ENCODE results near the gene COG5. TPM values are rescaled to one million over a fixed set of nuclear protein-coding genes. Genes with fewer than 3 reads are reported as not detected.

COG5 gene
- total RNA-seq, 2 experiments from 2014 or later: 29.2 to 30.7 TPM

DNA sequence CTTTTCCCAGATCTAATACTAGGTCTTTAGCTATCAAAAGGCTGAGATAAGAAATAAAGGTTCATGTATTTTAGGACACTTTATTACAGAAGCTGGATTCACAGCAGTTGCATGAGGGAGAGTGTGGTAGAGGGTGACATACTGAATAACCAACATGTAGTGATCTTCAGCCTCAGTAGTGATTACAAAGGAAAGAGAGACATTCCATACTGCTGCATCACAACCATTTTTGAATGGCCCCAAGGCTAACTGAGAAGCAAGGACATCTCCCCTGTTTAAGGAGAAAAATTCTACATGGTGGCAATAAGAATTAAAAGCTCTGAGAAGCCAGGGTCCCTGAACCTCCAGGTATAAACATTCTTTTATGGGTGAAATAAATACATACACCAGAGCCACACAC lies 35.3 kb downstream of the COG5 start:
- ChIA-PET CTCF (no interaction called here), POLR2A (no interaction called here)
- H3K36me3 Mint-ChIP-seq (ENCODE audit: low read depth): peaks cover 27% of the 10 kb centered on the region
- H3K27ac Mint-ChIP-seq: no peak overlapping the region
- DNase-seq: no peak
- H3K9me3 Mint-ChIP-seq: no peaks in the 10 kb centered on the region
- peaks cover 2% of the 10 kb centered on the region for H3K4me1 Mint-ChIP-seq
- H3K4me3 Mint-ChIP-seq: no peak overlapping the region
- H3K27me3 Mint-ChIP-seq: no peaks in the 10 kb centered on the region

DNA sequence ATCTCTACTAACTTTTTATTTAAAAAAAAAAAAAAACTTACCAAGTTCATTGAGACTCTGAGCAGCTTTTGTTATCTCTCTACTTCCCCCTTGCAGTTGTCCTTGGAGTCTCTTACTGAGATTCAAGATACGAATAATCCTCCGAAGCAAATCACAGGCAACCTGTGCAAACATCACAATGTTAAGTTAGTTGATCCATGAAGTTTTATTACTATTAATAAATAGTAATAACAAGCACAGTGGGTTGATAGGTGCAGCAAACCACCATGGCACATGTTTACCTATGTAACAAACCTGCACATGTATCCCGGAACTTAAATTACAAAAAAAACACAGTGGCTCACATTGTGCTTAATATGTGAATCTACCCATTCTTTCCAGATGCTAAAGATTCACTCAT lies 36.5 kb downstream of the COG5 start:
- H3K36me3 Mint-ChIP-seq (ENCODE audit: low read depth): peaks cover 23% of the 10 kb centered on the region

DNA sequence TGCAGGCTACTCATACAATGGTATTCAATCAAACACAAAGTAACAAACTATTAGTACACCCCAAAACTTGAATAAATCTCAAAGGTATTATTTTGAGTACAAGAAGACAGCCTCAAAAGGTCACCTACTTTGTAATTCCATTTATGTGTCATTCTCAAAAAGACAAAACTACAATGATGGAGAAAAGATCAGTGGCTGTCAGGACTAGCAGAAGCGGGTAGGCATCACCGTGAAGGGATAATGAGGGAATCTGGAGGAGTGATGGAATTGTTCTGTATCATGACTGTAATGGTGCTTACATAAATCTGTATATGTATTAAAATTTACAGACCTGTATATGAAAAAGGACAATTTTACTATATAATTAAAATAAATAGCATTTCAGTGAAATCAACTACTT lies 37.0 kb downstream of the COG5 start:
- no peak overlapping the region for H3K4me3 Mint-ChIP-seq
- DNase-seq: no peak
- no peaks in the 10 kb centered on the region for H3K4me1 Mint-ChIP-seq
- no peak overlapping the region for H3K27ac Mint-ChIP-seq
- no peaks in the 10 kb centered on the region for H3K27me3 Mint-ChIP-seq
- POLR2A ChIA-PET: no interaction called here
- peaks cover 3% of the 10 kb centered on the region for H3K9me3 Mint-ChIP-seq
- CTCF ChIA-PET: no interaction called here
- H3K36me3 Mint-ChIP-seq (ENCODE audit: low read depth): peaks cover 27% of the 10 kb centered on the region

More for the DNA sequence above, 36.5 kb downstream of the COG5 start:
- ChIA-PET POLR2A (no interaction called here), CTCF (interaction anchor here (0.6 kb wide), 1 partner anchor 368 kb away, joined by 3 read pairs; no protein-coding TSS in a partner anchor)
- Mint-ChIP-seq H3K9me3 (no peaks in the 10 kb centered on the region), H3K4me3 (no peak overlapping the region), H3K4me1 (no peaks in the 10 kb centered on the region), H3K27ac (no peak overlapping the region), H3K27me3 (no peaks in the 10 kb centered on the region)
- DNase-seq: no peak

DNA sequence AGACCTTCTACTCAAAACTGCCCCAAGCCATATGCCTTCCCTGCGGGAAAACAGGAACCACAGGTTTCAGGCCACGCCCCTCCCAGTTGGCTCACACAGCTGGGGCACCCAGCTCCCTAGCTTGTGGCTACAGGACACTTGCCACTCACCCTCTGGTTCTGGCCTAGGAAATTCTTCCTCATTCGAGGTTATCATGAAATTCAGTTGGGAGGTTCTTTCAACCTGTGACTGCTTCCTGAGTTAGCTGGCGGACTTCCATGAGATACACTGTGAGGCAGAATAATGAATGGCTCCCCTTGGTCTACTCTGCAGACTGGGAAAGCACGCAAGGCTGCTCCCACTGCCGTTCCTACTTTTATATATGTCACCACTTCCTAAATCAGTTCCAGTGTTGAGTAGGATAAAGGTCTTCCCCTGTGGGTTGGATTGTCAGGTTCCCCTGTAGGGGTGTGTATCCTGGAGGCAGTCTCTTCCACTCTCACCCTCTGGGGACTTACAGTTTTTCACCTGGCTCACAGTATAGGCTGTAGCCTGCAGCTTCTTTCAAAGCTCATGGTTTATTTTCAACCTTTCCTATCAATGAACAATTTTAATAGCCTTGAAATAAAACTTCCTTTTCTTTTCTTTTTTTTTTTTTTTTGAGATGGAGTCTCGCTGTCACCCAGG lies 56.9 kb downstream of the COG5 start:
- ChIA-PET CTCF (interaction anchor here (0.6 to 1.1 kb wide), 3 partner anchors 9 to 110 kb away, joined by 3 to 7 read pairs (median 5); no protein-coding TSS in a partner anchor), POLR2A (no interaction called here)
- peaks cover 9% of the 10 kb centered on the region for H3K4me1 Mint-ChIP-seq

DNA sequence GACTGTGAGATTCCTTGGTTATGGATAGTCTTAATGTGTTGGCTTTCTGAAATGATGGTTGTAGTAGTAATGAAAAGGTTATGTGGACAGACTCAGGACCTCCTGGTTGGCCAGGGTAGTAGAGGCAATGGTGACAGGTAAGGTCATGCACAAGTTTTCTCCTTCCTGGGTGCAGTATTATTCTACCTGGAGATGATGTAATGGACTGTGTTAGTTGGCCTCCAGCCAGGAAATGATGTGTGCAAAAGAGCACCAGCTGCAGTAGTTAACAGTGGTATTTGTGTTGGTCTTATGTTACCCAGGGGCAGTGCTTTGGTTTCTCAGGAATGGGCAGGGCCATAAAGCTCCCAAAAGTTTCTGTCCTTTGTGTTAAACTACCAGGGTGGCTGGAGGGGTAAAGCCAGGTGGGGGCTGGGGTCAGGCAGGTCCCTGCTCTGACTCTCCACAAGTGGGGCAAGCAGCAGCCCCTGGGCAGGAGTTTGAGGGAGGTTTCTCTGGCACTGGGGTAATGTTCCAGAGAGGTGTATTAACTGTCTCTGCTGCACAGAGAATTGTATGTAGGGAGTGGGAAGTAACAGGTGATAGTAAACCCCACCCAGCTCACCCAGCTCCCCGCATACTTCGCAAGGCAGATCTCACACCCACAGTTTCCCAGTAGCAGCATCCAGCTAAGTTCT lies 57.6 kb downstream of the COG5 start:
- Mint-ChIP-seq H3K9me3 (no peaks in the 10 kb centered on the region), H3K27ac (no peak overlapping the region), H3K36me3 (ENCODE audit: low read depth) (peaks cover 13% of the 10 kb centered on the region), H3K4me1 (peaks cover 9% of the 10 kb centered on the region), H3K27me3 (no peaks in the 10 kb centered on the region), H3K4me3 (no peak overlapping the region)
- POLR2A ChIA-PET: no interaction called here
- CTCF ChIA-PET: interaction anchor here (1.1 to 1.2 kb wide), 3 partner anchors 11 to 396 kb away, joined by 3 to 5 read pairs (median 3); no protein-coding TSS in a partner anchor
- DNase-seq: no peak

More for the DNA sequence above, 56.9 kb downstream of the COG5 start:
- DNase-seq: no peak
- Mint-ChIP-seq H3K36me3 (ENCODE audit: low read depth) (peaks cover 13% of the 10 kb centered on the region), H3K27me3 (no peaks in the 10 kb centered on the region), H3K9me3 (no peaks in the 10 kb centered on the region), H3K4me3 (no peak overlapping the region), H3K27ac (no peak overlapping the region)

DNA sequence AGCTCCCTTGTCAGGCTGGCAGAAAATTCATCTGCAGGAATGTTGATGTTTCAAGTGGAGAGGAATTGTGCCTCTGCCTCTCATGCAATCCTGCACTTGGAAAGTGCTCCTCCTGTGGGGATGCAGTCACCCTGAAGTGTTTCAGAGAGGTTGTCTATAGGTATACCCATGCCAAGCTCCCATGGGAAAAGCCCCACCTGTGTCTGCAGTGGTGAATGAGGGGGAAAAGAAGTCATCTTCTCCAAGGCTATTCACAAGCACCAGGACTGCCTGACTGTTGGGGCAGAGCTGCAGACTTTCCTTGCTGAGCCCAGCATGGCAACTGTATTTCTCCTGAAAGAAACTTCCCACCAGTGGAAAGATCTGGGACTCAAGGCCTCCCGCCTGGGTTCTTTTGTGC lies 58.4 kb downstream of the COG5 start:
- ChIA-PET POLR2A (no interaction called here), CTCF (interaction anchor here (0.8 to 1.2 kb wide), 4 partner anchors 10 to 396 kb away, joined by 3 to 5 read pairs (median 3); no protein-coding TSS in a partner anchor)
- Mint-ChIP-seq H3K4me3 (no peak overlapping the region), H3K36me3 (ENCODE audit: low read depth) (peaks cover 9% of the 10 kb centered on the region), H3K27me3 (no peaks in the 10 kb centered on the region), H3K9me3 (no peaks in the 10 kb centered on the region), H3K27ac (no peak overlapping the region), H3K4me1 (peaks cover 9% of the 10 kb centered on the region)
- DNase-seq: no peak

DNA sequence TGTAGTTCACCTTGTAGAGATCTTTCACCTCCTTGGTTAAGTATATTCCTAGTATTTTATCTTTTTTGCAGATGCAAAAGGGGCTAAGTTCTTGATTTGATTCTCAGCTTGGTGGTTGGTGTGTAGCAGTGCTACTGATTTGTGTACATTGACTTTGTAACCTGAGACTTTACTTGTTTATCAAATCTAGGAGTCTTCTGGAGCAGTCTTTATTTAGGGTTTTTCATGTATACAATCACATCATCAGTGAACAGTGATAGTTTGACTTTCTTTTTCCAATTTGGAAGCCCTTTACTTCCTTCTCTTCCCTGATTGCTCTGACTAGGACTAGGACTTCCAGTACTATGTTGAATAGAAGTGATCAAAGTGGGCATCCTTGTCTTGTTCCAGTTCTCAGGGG lies 60.0 kb downstream of the COG5 start:
- Mint-ChIP-seq H3K27me3 (no peaks in the 10 kb centered on the region), H3K4me1 (peaks cover 9% of the 10 kb centered on the region), H3K36me3 (ENCODE audit: low read depth) (peaks cover 7% of the 10 kb centered on the region), H3K4me3 (no peak overlapping the region), H3K27ac (no peak overlapping the region), H3K9me3 (no peaks in the 10 kb centered on the region)
- CTCF ChIA-PET: no interaction called here
- POLR2A ChIA-PET: no interaction called here
- no peak for DNase-seq

DNA sequence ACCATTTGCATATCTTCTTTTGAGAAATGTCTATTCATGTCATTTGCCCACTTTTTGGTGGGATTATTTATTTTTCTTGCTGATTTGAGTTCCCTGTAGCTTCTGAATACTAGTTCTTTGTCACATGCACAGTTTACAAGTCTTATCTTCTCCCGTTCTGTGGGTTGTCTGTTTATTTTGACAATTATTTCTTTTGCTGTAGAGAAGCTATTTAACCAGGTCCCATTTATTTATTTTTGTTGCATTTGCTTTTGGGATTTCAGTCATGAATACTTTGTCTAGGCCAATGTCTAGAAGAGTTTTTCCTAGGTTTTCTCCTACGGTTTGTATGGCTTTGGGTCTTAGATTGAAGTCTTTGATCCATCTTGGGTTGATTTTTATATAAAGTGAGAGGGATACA lies 60.9 kb downstream of the COG5 start:
- no peak overlapping the region for H3K4me3 Mint-ChIP-seq
- ChIA-PET POLR2A (no interaction called here), CTCF (interaction anchor here (0.7 to 1.3 kb wide), 2 partner anchors 38 to 40 kb away, joined by 3 read pairs; no protein-coding TSS in a partner anchor)
- no peaks in the 10 kb centered on the region for H3K27me3 Mint-ChIP-seq
- DNase-seq: no peak
- H3K4me1 Mint-ChIP-seq: peaks cover 9% of the 10 kb centered on the region
- H3K36me3 Mint-ChIP-seq (ENCODE audit: low read depth): peaks cover 6% of the 10 kb centered on the region
- no peak overlapping the region for H3K27ac Mint-ChIP-seq
- H3K9me3 Mint-ChIP-seq: no peaks in the 10 kb centered on the region

DNA sequence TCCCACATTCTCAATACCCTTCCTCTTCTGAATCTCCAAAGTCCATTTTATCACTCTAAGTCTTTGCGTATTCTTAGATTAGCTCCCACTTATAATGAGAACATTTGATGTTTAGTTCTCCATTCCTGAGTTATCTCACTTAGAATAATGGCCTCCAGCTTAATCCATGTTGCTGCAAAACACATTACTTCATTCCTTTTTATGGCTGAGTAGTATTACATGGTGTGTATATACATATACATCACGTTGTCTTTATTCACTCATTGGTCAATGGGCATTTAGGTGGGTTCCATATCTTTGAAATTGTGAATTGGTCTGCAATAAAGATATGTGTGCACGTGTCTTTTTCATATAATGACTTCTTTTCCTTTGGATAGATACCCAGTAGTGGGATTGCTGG lies 61.6 kb downstream of the COG5 start:
- ChIA-PET POLR2A (no interaction called here), CTCF (interaction anchor here (1.3 kb wide), 1 partner anchor 39 kb away, joined by 3 read pairs; no protein-coding TSS in a partner anchor)
- Mint-ChIP-seq H3K27ac (no peak overlapping the region), H3K9me3 (peaks cover 2% of the 10 kb centered on the region), H3K36me3 (ENCODE audit: low read depth) (peaks cover 8% of the 10 kb centered on the region), H3K4me3 (no peak overlapping the region), H3K4me1 (peaks cover 9% of the 10 kb centered on the region), H3K27me3 (no peaks in the 10 kb centered on the region)
- no peak for DNase-seq

DNA sequence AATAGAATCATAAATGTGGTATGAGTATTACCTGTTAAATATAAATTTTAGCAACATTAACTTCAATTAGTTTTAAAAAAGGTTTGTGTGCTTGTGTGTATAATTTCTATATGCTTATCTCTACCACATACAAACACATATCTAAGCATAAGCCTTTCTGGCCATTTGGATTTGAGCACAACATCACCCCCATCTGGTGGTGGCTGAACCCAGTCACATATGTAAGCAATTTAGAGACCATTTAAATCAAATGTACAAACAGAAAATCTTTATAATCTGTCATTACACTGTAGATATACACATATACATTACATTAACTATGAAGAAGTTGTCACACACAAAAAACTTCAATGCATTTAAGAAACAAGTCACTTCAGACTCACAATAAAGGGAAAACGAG lies 62.1 kb downstream of the COG5 start:
- Mint-ChIP-seq H3K27me3 (no peaks in the 10 kb centered on the region), H3K9me3 (peaks cover 4% of the 10 kb centered on the region), H3K36me3 (ENCODE audit: low read depth) (peaks cover 10% of the 10 kb centered on the region), H3K4me3 (no peak overlapping the region), H3K4me1 (peaks cover 5% of the 10 kb centered on the region), H3K27ac (no peak overlapping the region)
- POLR2A ChIA-PET: no interaction called here
- DNase-seq: peak; percentile 33
- CTCF ChIA-PET: interaction anchor here (0.8 to 1.3 kb wide), 2 partner anchors 39 to 142 kb away, joined by 3 read pairs; no protein-coding TSS in a partner anchor

DNA sequence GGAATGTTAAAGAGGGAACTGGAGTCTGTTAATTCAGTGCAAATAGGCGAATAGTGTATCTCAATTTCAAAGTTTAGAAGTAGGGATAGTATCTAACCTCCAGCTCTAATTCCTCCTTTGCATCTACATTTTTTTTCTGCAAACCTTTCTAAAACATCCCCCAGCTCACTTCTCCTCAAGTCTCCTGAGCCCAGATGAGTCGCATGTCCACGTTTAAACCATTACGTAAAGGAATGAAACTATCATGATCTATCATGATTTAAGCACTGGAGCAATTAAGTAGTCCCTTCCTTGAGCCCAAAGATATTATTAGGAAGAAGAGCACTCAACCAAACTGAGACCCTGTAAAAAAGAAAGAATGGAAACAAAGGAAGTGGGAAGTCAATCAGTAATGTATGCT lies 64.0 kb downstream of the COG5 start:
- no peak for DNase-seq
- H3K4me3 Mint-ChIP-seq: no peak overlapping the region
- no peak overlapping the region for H3K27ac Mint-ChIP-seq
- H3K9me3 Mint-ChIP-seq: peaks cover 8% of the 10 kb centered on the region
- peaks cover 10% of the 10 kb centered on the region for H3K36me3 Mint-ChIP-seq (ENCODE audit: low read depth)
- no peaks in the 10 kb centered on the region for H3K27me3 Mint-ChIP-seq
- ChIA-PET CTCF (no interaction called here), POLR2A (no interaction called here)
- H3K4me1 Mint-ChIP-seq: peaks cover 9% of the 10 kb centered on the region

DNA sequence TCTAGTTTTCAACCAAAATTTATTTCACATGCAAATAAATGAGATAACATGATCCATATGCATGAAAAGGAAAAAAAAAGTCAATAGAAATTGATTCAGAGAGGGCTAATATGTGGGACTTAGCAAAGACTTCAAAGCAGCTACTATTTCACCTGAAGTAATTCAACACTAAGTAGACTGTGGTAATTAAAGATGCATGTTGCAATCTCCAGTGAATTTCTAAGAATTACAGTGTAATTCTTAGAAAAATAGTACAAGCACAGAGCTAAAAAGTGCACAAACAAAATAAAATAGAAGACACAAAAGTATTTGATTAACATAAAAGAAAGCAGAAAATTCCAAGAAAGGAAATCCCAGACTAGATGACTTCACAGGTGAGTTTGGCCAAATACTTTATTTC lies 68.2 kb downstream of the COG5 start:
- no peak for DNase-seq
- POLR2A ChIA-PET: no interaction called here
- no peak overlapping the region for H3K27ac Mint-ChIP-seq
- peaks cover 10% of the 10 kb centered on the region for H3K4me1 Mint-ChIP-seq
- no peak overlapping the region for H3K4me3 Mint-ChIP-seq
- H3K27me3 Mint-ChIP-seq: no peaks in the 10 kb centered on the region
- CTCF ChIA-PET: interaction anchor here (2.2 kb wide), 1 partner anchor 10 kb away, joined by 5 read pairs; no protein-coding TSS in a partner anchor
- H3K9me3 Mint-ChIP-seq: peaks cover 9% of the 10 kb centered on the region
- peaks cover 9% of the 10 kb centered on the region for H3K36me3 Mint-ChIP-seq (ENCODE audit: low read depth)

DNA sequence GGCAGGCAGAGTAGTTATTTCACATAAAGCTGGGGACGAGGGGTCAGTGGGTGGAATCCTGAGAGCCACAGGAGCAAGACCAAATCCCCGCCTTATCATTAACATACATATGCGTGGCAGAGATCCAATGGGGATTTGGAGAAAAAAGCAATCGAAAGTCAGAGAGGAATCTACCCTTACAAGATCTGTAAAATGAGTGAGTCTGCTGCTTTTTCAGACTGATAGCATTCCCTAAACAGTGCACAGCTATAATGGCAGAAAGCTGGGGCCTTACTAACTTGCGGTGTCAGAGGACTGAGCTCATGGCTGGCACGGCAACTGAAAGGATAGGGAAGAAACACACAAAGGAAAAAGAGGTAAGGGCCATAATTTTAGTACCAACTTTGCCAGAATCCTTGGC lies 68.8 kb downstream of the COG5 start:
- POLR2A ChIA-PET: no interaction called here
- peaks cover 10% of the 10 kb centered on the region for H3K4me1 Mint-ChIP-seq
- H3K4me3 Mint-ChIP-seq: no peak overlapping the region
- H3K9me3 Mint-ChIP-seq: peaks cover 9% of the 10 kb centered on the region
- CTCF ChIA-PET: interaction anchor here (2.2 kb wide), 1 partner anchor 11 kb away, joined by 5 read pairs; no protein-coding TSS in a partner anchor
- no peak for DNase-seq
- no peaks in the 10 kb centered on the region for H3K27me3 Mint-ChIP-seq
- H3K36me3 Mint-ChIP-seq (ENCODE audit: low read depth): peaks cover 9% of the 10 kb centered on the region
- H3K27ac Mint-ChIP-seq: no peak overlapping the region
